HG02678 (cell line): ENCODE results near the gene MYH16.
"Not testable (repeated sequence)": the region's sequence is repeated elsewhere in the genome, so short reads cannot be mapped to it uniquely, and the experiment has no call there.

Experiments used
- ATAC-seq: cut with Tn5 transposase; IDR thresholded peaks from one replicate; pipeline ENCODE4 v1.9.1; 2021; ENCODE audit warnings: mild to moderate bottlenecking, moderate library complexity; ENCODE audit not compliant: unreplicated experiment

MYH16 gene

DNA sequence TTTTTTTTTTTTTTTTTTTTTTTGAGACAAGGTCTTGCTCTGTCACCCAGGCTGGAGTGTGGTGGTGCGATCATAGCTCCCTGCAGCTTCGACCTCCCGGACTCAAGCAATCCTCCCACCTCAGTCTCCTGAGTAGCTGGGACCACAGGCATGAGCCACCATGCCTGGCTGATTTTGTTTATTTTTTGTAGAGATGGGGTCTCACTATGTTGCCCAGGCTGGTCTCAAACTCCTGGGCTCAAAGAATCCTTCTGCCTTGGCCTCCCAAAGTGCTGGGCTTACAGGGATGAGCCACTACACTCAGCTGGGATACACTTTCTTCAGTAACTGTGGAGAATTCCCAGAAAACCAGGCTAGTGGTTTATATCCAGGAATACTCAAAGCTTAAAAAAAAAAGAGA lies 78.0 kb downstream of the MYH16 start:
- not testable (repeated sequence) for ATAC-seq

DNA sequence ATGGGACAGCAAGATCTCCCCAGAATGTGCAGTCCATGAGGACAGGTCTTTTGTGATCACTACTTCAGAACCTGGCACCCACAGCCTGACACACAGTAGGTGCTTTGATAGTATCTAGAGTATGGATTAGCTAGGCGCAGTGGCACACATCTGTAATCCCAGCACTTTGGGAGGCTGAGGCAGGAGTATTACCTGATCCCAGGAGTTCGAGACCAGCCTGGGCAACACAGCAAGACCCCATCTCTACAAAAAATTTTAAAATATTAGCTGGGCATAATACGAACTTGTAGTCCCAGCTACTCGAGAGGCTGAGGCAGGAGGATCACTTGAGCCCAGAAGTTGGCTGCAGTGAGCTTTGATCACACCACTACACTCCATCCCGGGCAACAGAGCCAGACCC lies 79.6 kb downstream of the MYH16 start:
- ATAC-seq, result no peak

DNA sequence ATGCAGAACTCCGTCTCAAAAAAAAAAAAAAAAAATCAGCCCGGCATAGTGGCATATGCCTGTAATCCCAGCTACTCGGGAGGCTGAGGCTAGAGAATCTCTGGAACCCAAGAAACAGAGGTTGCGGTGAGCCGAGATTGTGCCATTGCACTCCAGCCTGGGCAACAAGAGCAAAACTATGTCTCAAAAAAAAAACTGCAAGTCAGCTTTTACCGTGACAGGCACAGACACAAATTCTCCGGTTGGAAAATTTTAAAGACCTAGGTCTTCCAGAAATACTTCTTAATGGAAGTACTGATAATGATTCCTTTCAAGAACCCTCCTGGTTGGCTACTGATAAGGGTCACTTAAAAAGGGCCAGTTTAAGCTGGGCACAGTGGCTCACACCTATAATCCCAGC lies 82.5 kb downstream of the MYH16 start:
- no peak for ATAC-seq

DNA sequence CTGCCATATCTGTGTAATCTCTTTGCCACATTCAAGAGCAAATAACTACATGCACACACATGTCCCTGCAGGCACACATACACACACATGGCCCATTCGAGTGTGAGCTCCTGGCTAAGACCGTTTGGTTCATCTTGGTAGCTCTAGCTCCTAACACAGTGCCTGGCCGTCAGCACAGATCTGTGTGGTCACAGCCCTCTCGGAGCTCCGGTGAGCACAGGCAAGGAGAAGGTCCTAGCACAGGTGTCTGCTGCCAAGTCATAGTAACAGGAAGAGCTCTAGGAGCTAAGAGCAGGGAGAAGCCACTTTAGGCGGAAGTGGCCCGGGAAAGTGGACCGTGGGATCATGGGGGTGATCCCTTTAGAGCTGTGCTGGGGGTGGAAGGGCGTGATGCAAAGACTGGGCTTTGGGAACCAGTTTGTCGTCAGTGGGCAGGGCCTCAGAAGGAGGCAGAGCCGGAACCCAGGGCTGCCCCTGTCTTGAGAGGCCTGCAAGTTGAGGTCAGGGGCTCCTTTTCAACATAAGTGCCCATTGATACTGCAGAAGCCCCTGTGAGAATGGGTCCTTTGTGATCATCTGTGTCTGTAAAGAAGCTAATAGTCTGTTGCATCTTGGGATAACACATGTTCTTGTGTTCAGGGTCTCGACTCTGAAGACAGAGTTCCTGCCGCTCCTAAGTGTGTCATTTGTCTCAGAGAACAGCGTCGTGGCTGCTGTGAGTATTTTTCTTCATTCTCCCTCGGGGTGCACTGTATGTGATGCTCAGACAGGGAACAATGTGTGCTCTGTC lies 85.3 kb downstream of the MYH16 start:
- ATAC-seq, result no peak

DNA sequence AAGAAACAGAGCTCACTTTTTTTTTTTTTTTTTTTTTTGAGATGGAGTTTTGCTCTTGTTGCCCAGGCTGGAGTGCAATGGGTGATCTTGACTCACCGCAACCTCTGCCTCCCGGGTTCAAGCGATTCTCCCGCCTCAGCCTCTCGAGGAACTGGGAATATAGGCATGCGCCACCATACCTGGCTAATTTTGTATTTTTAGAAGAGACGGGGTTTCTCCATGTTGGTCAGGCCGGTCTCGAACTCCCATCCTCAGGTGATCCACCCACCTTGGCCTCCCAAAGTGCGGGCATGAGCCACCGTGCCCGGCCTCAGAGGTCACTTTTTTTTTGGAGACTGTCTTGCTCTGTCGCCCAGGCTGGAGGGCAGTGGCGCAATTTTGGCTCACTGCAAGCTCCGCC lies 85.9 kb downstream of the MYH16 start:
- not testable (repeated sequence) for ATAC-seq

DNA sequence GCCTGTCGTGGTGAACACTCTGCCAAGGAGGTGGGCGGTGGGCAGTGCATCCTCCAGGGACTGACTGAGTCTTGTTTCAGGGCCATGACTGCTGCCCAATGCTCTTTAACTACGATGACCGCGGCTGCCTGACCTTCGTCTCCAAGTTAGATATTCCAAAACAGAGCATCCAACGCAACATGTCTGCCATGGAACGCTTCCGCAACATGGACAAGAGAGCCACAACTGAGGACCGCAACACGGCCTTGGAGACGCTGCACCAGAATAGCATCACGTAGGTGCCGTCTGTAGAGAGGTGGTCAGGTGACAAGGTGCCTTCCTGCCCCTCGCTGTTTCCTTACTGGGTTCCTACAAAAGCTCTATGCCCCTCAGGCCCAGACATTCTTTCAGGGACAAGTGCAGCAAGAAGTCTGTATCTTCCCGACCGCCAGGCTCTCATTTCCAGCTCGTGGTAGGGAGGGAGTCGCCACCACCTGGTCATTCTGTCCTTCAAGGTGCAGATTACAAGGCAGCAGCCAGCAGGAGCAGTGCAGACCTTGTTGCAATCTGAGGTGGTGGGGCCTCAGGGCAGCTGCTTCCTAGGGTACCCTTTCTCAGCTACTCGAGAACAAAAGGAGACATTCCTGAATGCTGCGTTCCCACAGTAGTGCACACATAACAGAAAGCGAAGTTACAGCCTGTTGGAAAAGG lies 87.0 kb downstream of the MYH16 start:
- ATAC-seq, result no peak
